ENCODE data around the gene DNAJC11.
"Not testable (repeated sequence)": the region's sequence is repeated elsewhere in the genome, so short reads cannot be mapped to it uniquely, and the experiment has no call there.

The DNAJC11 gene

DNA sequence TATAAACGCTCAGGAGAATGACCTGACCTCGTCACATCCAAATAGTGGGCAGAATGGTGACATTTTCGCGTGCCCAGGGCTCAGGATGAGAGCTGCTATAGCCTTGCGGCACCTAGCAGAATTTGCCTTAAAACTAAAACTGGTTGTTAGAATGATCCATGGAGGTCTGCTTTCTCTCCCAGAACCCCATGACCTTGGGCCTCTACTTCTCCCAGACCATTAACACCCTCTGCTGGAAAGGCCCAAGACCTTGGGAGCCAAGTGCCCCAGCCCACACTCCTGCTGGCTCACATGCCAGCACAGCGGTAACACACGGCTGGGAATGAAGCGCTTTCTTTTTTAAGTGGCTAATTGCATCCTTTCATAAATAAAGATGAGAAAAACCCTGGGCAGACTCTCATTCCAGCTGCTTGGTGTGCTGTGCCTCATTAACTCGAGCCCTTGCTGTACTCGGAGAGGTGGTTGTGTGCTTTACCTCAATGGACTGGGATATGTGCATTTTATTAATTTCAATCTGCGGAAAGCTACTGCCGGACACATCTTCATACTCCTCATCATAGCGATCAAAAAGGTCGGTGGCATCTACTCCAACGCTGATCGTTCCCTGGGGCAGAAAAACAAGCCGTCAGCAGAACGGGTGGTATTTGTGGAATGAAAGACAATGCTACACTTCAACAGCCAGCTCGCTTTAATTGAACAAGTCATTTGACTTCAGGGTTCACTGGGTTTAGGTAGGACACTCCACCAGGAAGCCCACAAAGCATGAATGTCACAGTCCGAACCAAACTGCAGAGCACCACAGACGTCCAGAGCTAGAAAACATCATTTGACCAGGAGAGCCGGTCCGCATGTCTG, 48.0 kb downstream of the DNAJC11 start:
- in situ Hi-C loops (cut with HindIII; ENCODE audit: low sequenced_read_pairs): no loop called here

GRCh38 chr1:6652986-6653385, 48.6 kb downstream of the DNAJC11 start:
- in situ Hi-C loops (cut with HindIII; ENCODE audit: low sequenced_read_pairs): no loop called here

DNA sequence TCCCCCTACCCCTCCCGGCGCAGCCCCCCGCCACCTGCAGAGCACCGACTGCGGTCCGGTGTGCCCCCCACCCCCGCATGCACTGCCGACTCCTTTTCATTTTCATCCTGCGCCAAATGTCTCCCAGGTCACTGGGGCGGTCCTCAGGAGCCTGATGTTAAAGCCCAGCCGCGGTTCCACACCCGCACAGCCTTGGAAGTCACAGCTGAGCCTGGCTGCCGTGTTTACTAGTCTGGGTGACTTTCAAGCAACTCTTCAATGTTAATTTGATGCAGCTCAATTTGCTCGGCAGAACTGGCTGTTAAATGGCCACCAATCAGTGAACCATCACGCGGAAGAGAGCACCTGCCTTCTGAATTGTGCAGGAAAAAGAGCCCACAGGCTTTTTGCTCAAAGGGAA, 49.7 kb downstream of the DNAJC11 start:
- in situ Hi-C loops (cut with HindIII; ENCODE audit: low sequenced_read_pairs): no loop called here

- in situ Hi-C loops (cut with HindIII; ENCODE audit: low sequenced_read_pairs): no loop called here
These were observed 53.1 kb downstream of the DNAJC11 start for GRCh38 chr1:6648556-6648955.

GRCh38 chr1:6646499-6647148, 55.0 kb downstream of the DNAJC11 start:
- in situ Hi-C loops (cut with HindIII; ENCODE audit: low sequenced_read_pairs): no loop called here

GRCh38 chr1:6645018-6645417, 56.6 kb downstream of the DNAJC11 start:
- in situ Hi-C loops (cut with HindIII; ENCODE audit: low sequenced_read_pairs): no loop called here

- in situ Hi-C loops (cut with HindIII; ENCODE audit: low sequenced_read_pairs): not testable (repeated sequence)
These were observed 60.7 kb downstream of the DNAJC11 start for GRCh38 chr1:6640867-6641266.

DNA sequence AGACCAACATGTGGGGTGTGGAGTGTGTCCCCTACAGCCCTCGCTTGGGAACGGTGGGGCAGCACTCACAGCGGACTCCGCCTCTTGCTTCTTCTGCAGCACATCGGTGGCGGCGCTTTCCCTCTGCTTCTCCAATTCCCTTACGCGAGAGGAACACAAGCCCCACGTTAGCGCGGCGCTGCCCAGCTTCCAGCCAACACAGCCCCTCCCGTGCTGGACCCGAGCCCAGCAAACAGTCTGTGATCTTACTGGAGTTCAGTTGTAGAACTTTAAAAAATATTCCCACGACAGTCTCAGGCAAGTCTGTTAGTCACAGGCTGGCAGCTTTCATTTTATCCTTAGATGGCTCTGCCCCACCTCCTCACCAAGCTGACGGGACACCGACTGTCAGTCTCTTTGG, 63.4 kb downstream of the DNAJC11 start:
- in situ Hi-C loops (cut with HindIII; ENCODE audit: low sequenced_read_pairs): no loop called here

DNA sequence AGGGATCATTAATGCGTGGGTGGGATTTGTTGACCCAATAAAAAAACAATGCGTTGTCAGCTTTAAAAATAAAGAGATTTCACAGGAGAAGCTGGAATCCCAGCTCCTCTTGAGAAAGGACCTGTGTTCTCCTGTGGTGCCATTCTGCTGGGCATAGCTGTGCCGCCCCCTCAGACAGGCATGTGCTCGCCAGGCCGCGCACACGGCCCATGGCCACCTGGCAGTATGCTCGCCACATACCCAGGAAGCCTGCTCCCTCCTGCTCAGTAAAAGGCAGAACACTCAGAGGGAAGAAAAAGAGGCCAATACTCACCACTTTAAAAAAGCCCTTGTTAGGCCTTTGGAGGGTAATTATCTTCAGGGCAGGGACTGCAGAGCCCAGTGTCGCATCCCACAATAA, 63.8 kb downstream of the DNAJC11 start:
- in situ Hi-C loops (cut with HindIII; ENCODE audit: low sequenced_read_pairs): no loop called here

- in situ Hi-C loops (cut with HindIII; ENCODE audit: low sequenced_read_pairs): not testable (repeated sequence)
These were observed 64.8 kb downstream of the DNAJC11 start for GRCh38 chr1:6636778-6637177.

DNA sequence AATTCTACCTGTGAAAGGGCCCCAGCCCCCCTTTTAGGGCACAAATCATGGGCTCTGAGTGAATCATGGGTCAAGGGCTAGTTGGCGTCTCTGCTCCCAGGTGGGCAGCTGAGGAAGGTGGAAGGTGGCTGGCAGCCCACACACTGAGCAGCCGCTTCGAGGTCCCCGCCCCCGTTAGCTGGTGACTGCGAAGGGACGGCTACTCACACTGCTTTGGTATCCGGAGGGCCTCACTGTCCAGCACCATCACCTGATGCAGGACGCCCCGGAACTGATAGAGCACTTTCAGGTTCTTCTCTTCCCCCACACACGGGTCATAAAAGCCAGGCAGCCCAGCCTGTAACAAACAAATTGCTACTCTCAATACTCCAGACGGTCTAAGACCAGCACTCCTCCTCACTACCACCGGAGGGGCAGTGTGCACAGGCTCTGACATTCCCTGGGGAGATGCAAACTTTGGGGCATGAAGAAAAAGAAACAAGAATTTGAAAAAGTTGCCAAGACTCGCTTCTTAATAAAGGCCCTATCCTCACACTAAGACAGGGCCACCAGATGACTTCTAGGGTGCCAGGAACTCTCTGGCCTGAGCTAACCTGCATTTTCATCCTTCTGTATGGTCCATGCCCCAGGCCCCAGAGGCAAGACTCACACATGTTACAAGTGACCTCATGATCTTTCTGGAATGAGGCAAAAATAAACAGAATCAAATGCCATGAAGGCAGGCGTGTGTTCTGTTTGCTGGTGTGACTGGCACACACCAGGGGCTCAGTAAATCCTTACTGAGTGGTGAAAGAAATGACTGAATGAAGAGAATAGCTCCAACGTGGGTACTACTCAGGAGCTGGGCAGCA, 65.5 kb downstream of the DNAJC11 start:
- in situ Hi-C loops (cut with HindIII; ENCODE audit: low sequenced_read_pairs): no loop called here

- in situ Hi-C loops (cut with HindIII; ENCODE audit: low sequenced_read_pairs): no loop called here
These were observed 66.3 kb downstream of the DNAJC11 start for GRCh38 chr1:6635161-6635909.

GRCh38 chr1:6634371-6635052, 67.1 kb downstream of the DNAJC11 start:
- in situ Hi-C loops (cut with HindIII; ENCODE audit: low sequenced_read_pairs): no loop called here

DNA sequence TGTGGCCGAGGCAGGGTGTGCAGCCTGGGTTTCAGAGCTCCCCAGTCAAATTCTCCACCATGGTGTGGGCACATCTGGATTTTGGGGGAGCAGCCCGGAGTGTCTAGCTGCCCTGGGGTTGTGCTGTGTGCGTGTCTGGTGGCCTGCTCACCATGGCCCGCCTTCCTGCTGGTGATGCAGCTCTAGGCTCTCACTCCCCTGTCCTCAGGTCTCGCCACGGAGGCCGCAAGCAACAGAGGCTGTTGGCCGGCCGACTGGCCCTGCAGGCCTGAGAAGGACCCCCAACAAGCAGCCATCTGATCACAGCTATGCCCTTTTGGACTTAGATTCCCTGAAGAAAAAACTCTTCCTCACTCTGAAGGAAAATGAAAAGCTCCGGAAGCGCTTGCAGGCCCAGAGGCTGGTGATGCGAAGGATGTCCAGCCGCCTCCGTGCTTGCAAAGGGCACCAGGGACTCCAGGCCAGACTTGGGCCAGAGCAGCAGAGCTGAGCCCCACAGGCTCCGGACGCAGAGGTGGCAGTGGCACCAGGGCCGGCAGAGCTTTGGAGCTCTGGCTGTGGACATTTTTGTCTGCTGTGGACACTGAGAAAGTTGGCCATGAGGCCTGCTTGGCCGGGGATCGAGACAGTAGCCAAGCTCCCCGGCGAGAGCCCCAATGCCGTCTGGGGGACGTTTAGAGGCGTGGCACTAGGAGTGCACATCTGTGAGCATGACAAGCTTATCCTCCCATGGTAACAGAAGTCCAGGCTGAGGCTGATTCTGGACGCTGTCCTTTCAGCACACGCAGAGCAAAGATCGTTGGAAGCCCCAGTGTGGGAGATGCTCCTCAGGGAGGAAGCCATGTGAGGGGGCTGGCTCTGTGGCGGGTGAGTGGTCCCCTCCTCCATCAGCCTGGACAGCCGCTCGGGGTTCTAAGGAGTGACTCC, 68.8 kb downstream of the DNAJC11 start:
- in situ Hi-C loops (cut with HindIII; ENCODE audit: low sequenced_read_pairs): no loop called here

GRCh38 chr1:6631058-6631457, 70.6 kb downstream of the DNAJC11 start:
- in situ Hi-C loops (cut with HindIII; ENCODE audit: low sequenced_read_pairs): no loop called here

- in situ Hi-C loops (cut with HindIII; ENCODE audit: low sequenced_read_pairs): no loop called here
These were observed 71.6 kb downstream of the DNAJC11 start for GRCh38 chr1:6630027-6630426.

GRCh38 chr1:6628971-6629479, 72.6 kb downstream of the DNAJC11 start:
- in situ Hi-C loops (cut with HindIII; ENCODE audit: low sequenced_read_pairs): no loop called here

DNA sequence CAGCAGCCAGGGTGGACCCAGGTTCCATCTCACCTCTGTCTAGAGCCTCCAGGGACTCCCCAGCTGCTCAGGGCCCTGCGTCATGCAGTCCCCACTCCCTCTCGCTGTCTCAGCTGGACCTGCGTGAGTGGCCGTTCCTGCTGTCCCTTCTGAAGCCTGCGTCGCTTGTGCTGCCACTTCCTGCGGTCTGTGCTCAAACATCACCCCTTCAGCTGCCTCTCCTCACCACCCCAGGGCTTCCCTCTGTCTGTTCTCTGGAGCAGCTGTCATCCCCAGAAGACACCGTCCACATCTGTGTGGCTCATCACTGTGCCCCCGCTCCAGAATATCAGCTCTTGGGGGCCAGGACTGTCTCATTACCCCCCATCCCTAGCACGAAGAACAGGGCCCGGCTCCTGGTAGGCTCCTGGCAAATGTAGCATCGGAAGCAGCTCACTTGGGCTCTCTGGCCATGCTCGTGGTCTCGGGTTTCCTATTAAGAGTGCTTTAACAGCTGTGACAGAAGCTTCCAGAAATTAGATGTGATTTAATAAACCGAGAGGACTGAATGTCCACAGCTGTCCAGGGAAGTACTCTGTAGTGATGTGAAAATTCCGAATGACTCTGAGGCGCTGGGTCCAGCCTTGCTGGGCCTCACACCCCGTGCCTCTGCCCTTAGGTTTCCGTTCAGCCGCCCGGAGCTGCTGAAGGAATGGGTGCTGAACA, 73.6 kb downstream of the DNAJC11 start:
- in situ Hi-C loops (cut with HindIII; ENCODE audit: low sequenced_read_pairs): no loop called here

All from DLD1 (cell line).